HEK293 (cell line): ENCODE results near the gene IL18RAP.

Experiments used
- SP2 ChIP-seq: fragments of 450-650 bp; formaldehyde crosslinking; IDR thresholded peaks from 2 replicates; pipeline ENCODE4 v1.5.1; 2016; ENCODE audit warnings: missing biosample characterization, missing genetic modification characterization
- YY1 ChIP-seq: fragments of 450-650 bp; formaldehyde crosslinking; IDR thresholded peaks from 2 replicates; pipeline ENCODE4 v1.5.1; 2018; ENCODE audit warnings: missing biosample characterization, missing genetic modification characterization
- ZNF350 ChIP-seq: fragments of 450-650 bp; formaldehyde crosslinking; IDR thresholded peaks from 2 replicates; pipeline ENCODE4 v1.5.0; 2017; ENCODE audit warnings: missing biosample characterization, mild to moderate bottlenecking, missing genetic modification characterization

DNA sequence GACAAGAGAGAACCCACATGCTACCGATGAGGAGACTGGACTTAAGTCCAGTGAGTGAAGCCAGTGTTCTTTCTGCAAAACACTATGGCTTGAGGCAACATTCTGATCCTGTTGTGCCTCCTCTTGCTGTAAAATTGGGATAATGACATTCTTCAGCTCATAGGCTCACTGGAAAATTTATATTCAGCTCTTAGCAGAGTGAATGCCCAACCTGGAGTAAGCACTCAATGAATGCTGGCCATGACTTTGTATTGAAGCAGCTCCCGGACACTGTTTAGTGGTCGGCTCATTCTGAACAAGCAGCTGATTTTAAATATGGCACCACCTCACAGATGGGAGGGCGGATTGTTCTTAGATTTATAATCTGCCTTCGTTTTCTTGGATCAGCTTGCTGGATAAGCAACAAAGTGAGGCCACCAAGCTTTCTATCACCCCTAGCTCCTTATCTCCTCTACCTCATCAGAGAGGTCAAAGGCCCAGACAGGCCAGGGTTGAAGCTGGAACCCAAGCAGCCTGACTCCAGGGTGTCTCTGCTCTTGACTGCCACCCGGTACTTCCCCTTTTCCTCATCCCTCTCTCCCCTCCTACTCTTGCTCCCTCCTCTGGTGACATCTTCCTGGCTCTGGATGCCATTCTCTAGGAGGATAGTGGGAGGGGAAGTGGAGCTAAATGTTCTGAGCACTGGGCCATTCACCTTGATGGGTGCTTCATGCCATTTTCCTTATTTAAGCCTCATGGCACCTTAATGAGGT, 61.5 kb downstream of the IL18RAP start:
- no peak for TF ChIP-seq SP2
- no peak for TF ChIP-seq YY1 (tag by site-specific recombination)
- no peak for TF ChIP-seq ZNF350 (tag by site-specific recombination)
